ENCODE results near the gene EMILIN2.
A peak's percentile ranks its signal among the peaks of the same experiment; 100 is the strongest.
"Not testable (repeated sequence)": the region's sequence is repeated elsewhere in the genome, so short reads cannot be mapped to it uniquely, and the experiment has no call there.

EMILIN2 gene

GRCh38 chr18:2914185-2914880, 67.5 kb downstream of the EMILIN2 start:
- DNase-seq (ENCODE audit: low spot score) = no peak
- peak; percentile 55 for FAIRE-seq

GRCh38 chr18:2914881-2915240, 68.1 kb downstream of the EMILIN2 start:
- DNase-seq (ENCODE audit: low spot score) (no peak), FAIRE-seq (peak; percentile 93)

GRCh38 chr18:2915486-2915885, 68.7 kb downstream of the EMILIN2 start:
- DNase-seq (ENCODE audit: low spot score); FAIRE-seq: not testable (repeated sequence)

GRCh38 chr18:2916184-2916583, 69.4 kb downstream of the EMILIN2 start:
- DNase-seq (ENCODE audit: low spot score) (no peak), FAIRE-seq (peak; percentile 83)

- peak; percentile 83 for FAIRE-seq
- no peak for DNase-seq (ENCODE audit: low spot score)
Observed at GRCh38 chr18:2917259-2918047, 70.6 kb downstream of the EMILIN2 start.

GRCh38 chr18:2918761-2919550, 72.2 kb downstream of the EMILIN2 start:
- FAIRE-seq = no peak

GRCh38 chr18:2919600-2919999, 72.8 kb downstream of the EMILIN2 start:
- FAIRE-seq = no peak

More at GRCh38 chr18:2918761-2919550, 72.2 kb downstream of the EMILIN2 start:
- no peak for DNase-seq (ENCODE audit: low spot score)

GRCh38 chr18:2920027-2920426, 73.2 kb downstream of the EMILIN2 start:
- FAIRE-seq = peak; percentile 44

More at GRCh38 chr18:2919600-2919999, 72.8 kb downstream of the EMILIN2 start:
- DNase-seq (ENCODE audit: low spot score) = no peak

GRCh38 chr18:2920546-2921343, 73.9 kb downstream of the EMILIN2 start:
- no peak for FAIRE-seq

More at GRCh38 chr18:2920027-2920426, 73.2 kb downstream of the EMILIN2 start:
- no peak for DNase-seq (ENCODE audit: low spot score)

GRCh38 chr18:2921778-2922177, 75.0 kb downstream of the EMILIN2 start:
- FAIRE-seq (peak; percentile 52), DNase-seq (ENCODE audit: low spot score) (no peak)

More at GRCh38 chr18:2920546-2921343, 73.9 kb downstream of the EMILIN2 start:
- no peak for DNase-seq (ENCODE audit: low spot score)

GRCh38 chr18:2923464-2923863, 76.7 kb downstream of the EMILIN2 start:
- DNase-seq (ENCODE audit: low spot score) (no peak), FAIRE-seq (peak; percentile 84)

GRCh38 chr18:2924920-2925319, 78.1 kb downstream of the EMILIN2 start:
- FAIRE-seq (peak; percentile 87), DNase-seq (ENCODE audit: low spot score) (no peak)

- peak; percentile 9 for FAIRE-seq
- no peak for DNase-seq (ENCODE audit: low spot score)
Observed at GRCh38 chr18:2926528-2926927, 79.7 kb downstream of the EMILIN2 start.

- DNase-seq (ENCODE audit: low spot score) (no peak), FAIRE-seq (peak; percentile 81)
Observed at GRCh38 chr18:2927745-2928144, 80.9 kb downstream of the EMILIN2 start.

GRCh38 chr18:2932247-2933181, 85.7 kb downstream of the EMILIN2 start:
- peak; percentile 55 for FAIRE-seq
- peak; percentile 82 for DNase-seq (ENCODE audit: low spot score)

GRCh38 chr18:2933995-2934394, 87.2 kb downstream of the EMILIN2 start:
- FAIRE-seq (no peak), DNase-seq (ENCODE audit: low spot score) (no peak)

GRCh38 chr18:2935438-2936192, 88.8 kb downstream of the EMILIN2 start:
- FAIRE-seq = no peak

GRCh38 chr18:2939317-2939716, 92.5 kb downstream of the EMILIN2 start:
- DNase-seq (ENCODE audit: low spot score) (no peak), FAIRE-seq (no peak)

More at GRCh38 chr18:2935438-2936192, 88.8 kb downstream of the EMILIN2 start:
- DNase-seq (ENCODE audit: low spot score) = no peak

GRCh38 chr18:2948038-2948437, 101.2 kb downstream of the EMILIN2 start:
- FAIRE-seq (peak; percentile 50), DNase-seq (ENCODE audit: low spot score) (peak; percentile 54)
